ENCODE measurements around the gene SIAE. TPM values are rescaled to one million over a fixed set of nuclear protein-coding genes. Genes with fewer than 3 reads are reported as not detected.

The SIAE gene
- total and polyA plus RNA-seq, 2 of the 4 experiments (the other 2 are of a cell fraction) = 4.7 to 12.0 TPM

- no peak overlapping the region for H2BK120ac ChIP-seq (ENCODE audit: low read depth, low read length)
- H4K20me1 ChIP-seq (ENCODE audit: insufficient read depth, low read length) = no peaks in the 10 kb centered on the region
- H3K4ac ChIP-seq (ENCODE audit: low read depth, low read length) = no peak overlapping the region
- ChIA-PET CTCF (no interaction called here), POLR2A (ENCODE audit: unreplicated experiment) (no interaction called here)
- H4K8ac ChIP-seq (ENCODE audit: low read depth in 2 of 2, low read length in 2 of 2) = no peak overlapping the region
- H3K27ac ChIP-seq (ENCODE audit: insufficient read depth, low read length) = no peak overlapping the region
- no peak overlapping the region for H3K56ac ChIP-seq (ENCODE audit: extremely low read depth, insufficient read depth, low read length)
- H2BK5ac ChIP-seq (ENCODE audit: low read depth, low read length, poor library complexity, severe bottlenecking) = no peak overlapping the region
- no peak for ATAC-seq (ENCODE audit: low read depth)
- H3K18ac ChIP-seq (ENCODE audit: low read depth, low read length) = no peak overlapping the region
- no peaks in the 10 kb centered on the region for H3K9me1 ChIP-seq (ENCODE audit: insufficient read depth, low read length)
- no peak overlapping the region for H3K4me2 ChIP-seq (ENCODE audit: low read depth, low read length)
- in situ Hi-C loops (cut with MboI; ENCODE audit: low sequenced_read_pairs) (no loop called here), dilution Hi-C loops (cut with HindIII; ENCODE audit: low sequenced_read_pairs, unreplicated experiment) (no loop called here), intact Hi-C loops (cut with micrococcal nuclease) (no loop called here)
- no peak overlapping the region for H3K4me3 ChIP-seq (ENCODE audit: insufficient read depth, low read depth, low read length)
- no TSS peak for BruUV-seq (replicated peaks)
- H2AK9ac ChIP-seq (replicated peaks; ENCODE audit: low read depth, low read length, poor library complexity) = no peak overlapping the region
- H2AK5ac ChIP-seq (ENCODE audit: low read depth, low read length) = no peak overlapping the region
- peaks cover 8% of the 10 kb centered on the region for H3K27me3 ChIP-seq (ENCODE audit: control insufficient read depth, insufficient read depth, low read length)
- no peak overlapping the region for H2BK20ac ChIP-seq (ENCODE audit: low read depth, low read length)
- no CpG with 5 or more reads among the region's 4 CpGs for whole genome bisulfite sequencing, 2 experiments (ENCODE audit: extremely low coverage in 2 of 2, insufficient read length in 1 of 2)
- H3K23ac ChIP-seq (ENCODE audit: low read depth, low read length) = no peak overlapping the region
- H4K5ac ChIP-seq (ENCODE audit: low read depth, low read length) = no peak overlapping the region
- no peak for DNase-seq
- H2AFZ ChIP-seq (replicated peaks; ENCODE audit: low read length, poor library complexity) = no peak overlapping the region
- no peak overlapping the region for H4K91ac ChIP-seq (ENCODE audit: insufficient read depth, low read depth, low read length)
- H3K79me1 ChIP-seq (ENCODE audit: low read depth in 1 of 2, low read length in 2 of 2) = no peaks in the 10 kb centered on the region
- peaks cover 6% of the 10 kb centered on the region; the same call in 1 of the 2 replicates for H3K9me3 ChIP-seq (ENCODE audit: control insufficient read depth, insufficient read depth, low read length)
- H3K14ac ChIP-seq (replicated peaks; ENCODE audit: low read depth, low read length) = no peak overlapping the region
- no peak overlapping the region for H3K9ac ChIP-seq (ENCODE audit: low read depth, low read length)
- no peaks in the 10 kb centered on the region for H3K36me3 ChIP-seq (ENCODE audit: control insufficient read depth, insufficient read depth, low read length)
- no peaks in the 10 kb centered on the region for H3K4me1 ChIP-seq (ENCODE audit: control insufficient read depth, insufficient read depth, low read length)
- TF ChIP-seq NFE2L2 (IDR thresholded peaks at IDR 0.05; ENCODE audit: low read depth, low read length) (no peak), CEBPB (IDR thresholded peaks at IDR 0.05; ENCODE audit: low read depth, low read length) (no peak), POLR2A (IDR thresholded peaks at IDR 0.05; ENCODE audit: low read depth, low read length) (no peak), RCOR1 (IDR thresholded peaks at IDR 0.05; ENCODE audit: insufficient replicate concordance, low read length) (no peak), FOS (IDR thresholded peaks at IDR 0.05; ENCODE audit: low read depth, low read length) (no peak), CHD1 (IDR thresholded peaks at IDR 0.05; ENCODE audit: low read depth, low read length) (no peak), BHLHE40 (IDR thresholded peaks at IDR 0.05; ENCODE audit: low read depth, low read length) (no peak), RAD21 (IDR thresholded peaks at IDR 0.05; ENCODE audit: low read length) (no peak), MXI1 (IDR thresholded peaks at IDR 0.05; ENCODE audit: borderline replicate concordance, low read depth, low read length) (no peak), RFX5 (IDR thresholded peaks at IDR 0.05; ENCODE audit: low read depth, low read length) (no peak), USF2 (IDR thresholded peaks at IDR 0.05; ENCODE audit: low read depth, low read length) (no peak), MAFK (IDR thresholded peaks at IDR 0.05; ENCODE audit: low read depth, low read length) (no peak), MAZ (IDR thresholded peaks at IDR 0.05; ENCODE audit: borderline replicate concordance, low read depth, low read length) (no peak), SMC3 (IDR thresholded peaks at IDR 0.05; ENCODE audit: low read depth, low read length) (no peak)
- TF ChIP-seq, protein P1, sequence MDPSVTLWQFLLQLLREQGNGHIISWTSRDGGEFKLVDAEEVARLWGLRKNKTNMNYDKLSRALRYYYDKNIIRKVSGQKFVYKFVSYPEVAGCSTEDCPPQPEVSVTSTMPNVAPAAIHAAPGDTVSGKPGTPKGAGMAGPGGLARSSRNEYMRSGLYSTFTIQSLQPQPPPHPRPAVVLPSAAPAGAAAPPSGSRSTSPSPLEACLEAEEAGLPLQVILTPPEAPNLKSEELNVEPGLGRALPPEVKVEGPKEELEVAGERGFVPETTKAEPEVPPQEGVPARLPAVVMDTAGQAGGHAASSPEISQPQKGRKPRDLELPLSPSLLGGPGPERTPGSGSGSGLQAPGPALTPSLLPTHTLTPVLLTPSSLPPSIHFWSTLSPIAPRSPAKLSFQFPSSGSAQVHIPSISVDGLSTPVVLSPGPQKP (IDR thresholded peaks at IDR 0.05; ENCODE audit: borderline replicate concordance, low read depth, low read length) = no peak
- TF ChIP-seq, protein P2, sequence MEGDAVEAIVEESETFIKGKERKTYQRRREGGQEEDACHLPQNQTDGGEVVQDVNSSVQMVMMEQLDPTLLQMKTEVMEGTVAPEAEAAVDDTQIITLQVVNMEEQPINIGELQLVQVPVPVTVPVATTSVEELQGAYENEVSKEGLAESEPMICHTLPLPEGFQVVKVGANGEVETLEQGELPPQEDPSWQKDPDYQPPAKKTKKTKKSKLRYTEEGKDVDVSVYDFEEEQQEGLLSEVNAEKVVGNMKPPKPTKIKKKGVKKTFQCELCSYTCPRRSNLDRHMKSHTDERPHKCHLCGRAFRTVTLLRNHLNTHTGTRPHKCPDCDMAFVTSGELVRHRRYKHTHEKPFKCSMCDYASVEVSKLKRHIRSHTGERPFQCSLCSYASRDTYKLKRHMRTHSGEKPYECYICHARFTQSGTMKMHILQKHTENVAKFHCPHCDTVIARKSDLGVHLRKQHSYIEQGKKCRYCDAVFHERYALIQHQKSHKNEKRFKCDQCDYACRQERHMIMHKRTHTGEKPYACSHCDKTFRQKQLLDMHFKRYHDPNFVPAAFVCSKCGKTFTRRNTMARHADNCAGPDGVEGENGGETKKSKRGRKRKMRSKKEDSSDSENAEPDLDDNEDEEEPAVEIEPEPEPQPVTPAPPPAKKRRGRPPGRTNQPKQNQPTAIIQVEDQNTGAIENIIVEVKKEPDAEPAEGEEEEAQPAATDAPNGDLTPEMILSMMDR (conservative IDR thresholded peaks at IDR 0.05; ENCODE audit: low read depth, low read length) = no peak
- H2BK15ac ChIP-seq (ENCODE audit: low read depth, low read length) = no peak overlapping the region
These were observed 34.3 kb upstream of the SIAE start for GRCh38 chr11:124707829-124708228.
